HG03521 (cell line): ENCODE measurements around the gene RAB14.

Source experiments
- ATAC-seq: cut with Tn5 transposase; IDR thresholded peaks from one replicate; pipeline ENCODE4 v1.9.1; 2021; ENCODE audit warnings: mild to moderate bottlenecking, moderate library complexity; ENCODE audit not compliant: unreplicated experiment

The RAB14 gene

DNA sequence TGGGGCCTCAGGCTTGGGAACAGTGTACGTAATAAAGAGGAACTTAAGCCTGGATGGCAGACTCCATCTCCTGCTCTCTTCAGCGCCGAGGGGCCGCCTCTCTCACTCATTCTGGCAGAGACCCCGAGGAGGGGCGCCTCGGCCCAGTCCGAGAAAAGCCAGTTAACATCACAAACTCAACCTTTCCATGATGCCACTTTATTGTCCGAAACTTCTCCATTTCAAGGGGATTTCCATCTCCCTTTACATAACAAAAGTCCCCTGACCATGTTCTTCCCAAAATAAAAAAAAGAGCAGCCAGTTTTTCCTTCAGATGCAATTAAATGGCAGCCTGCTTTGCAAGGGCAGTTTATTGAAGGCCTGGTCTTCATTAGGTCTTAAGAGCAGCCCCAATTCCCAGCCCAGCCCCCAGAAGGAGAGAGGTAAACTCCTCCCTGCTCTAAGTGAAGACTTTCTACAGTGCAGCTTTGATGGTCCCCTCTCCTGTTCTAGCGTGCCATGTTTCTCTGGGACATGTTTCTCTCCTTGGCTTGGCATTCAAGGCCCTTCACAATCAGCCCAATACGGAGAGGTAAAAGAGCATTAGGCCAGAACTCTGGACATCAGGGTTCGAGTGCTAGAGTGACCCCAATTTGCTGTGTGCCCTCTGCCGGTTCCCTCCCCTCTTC lies 19.5 kb upstream of the RAB14 start:
- ATAC-seq: no peak

- ATAC-seq: no peak
Observed at GRCh38 chr9:121219530-121219929, 17.9 kb upstream of the RAB14 start.

- ATAC-seq: no peak
Observed at GRCh38 chr9:121218357-121219027, 16.8 kb upstream of the RAB14 start.

GRCh38 chr9:121217609-121218292 lies 16.1 kb upstream of the RAB14 start:
- peak; percentile 66 for ATAC-seq

- no peak for ATAC-seq
Observed at GRCh38 chr9:121216271-121216805, 14.7 kb upstream of the RAB14 start.

DNA sequence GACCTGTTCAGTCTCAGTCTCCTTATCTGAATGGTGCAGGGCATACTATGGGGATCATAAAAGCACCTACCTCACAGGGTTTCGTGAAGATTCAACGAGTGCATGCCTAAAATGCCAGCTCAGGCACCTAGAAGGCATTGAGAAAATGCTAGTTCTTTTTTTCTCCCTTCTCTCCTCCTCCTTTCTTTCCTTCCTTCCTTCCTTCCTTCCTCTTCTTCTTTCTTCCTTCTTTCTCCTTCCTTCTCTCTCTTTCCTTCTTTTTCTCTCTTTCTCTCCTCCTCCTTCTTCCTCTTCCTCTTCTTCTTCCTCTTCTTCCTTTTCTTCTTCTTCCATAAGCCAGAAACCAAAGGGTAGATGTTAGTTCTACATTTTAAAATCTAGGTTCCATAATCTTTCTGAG lies 12.3 kb upstream of the RAB14 start:
- no peak for ATAC-seq

GRCh38 chr9:121213136-121213806 lies 11.6 kb upstream of the RAB14 start:
- no peak for ATAC-seq

DNA sequence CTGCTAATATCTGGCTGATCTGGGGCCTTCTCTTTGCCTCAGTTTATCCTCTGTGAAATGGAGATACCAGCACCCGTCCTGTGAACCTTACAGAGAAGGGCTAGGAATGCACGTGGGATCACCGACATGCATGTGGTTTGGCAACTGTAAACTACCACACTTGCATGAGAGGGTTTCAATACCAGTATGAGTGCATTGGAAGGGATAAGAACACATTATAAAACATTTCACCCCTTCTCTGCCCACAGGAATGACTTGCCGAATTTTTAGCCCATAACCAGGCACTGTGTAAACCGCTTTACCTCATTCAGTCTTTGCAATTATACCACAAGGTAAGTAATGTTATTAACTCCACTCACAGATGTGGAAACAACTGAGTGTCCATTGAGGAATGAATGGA lies 8.9 kb upstream of the RAB14 start:
- ATAC-seq: no peak

- peak; percentile 73 for ATAC-seq
Observed at GRCh38 chr9:121207371-121207940, 5.8 kb upstream of the RAB14 start.

DNA sequence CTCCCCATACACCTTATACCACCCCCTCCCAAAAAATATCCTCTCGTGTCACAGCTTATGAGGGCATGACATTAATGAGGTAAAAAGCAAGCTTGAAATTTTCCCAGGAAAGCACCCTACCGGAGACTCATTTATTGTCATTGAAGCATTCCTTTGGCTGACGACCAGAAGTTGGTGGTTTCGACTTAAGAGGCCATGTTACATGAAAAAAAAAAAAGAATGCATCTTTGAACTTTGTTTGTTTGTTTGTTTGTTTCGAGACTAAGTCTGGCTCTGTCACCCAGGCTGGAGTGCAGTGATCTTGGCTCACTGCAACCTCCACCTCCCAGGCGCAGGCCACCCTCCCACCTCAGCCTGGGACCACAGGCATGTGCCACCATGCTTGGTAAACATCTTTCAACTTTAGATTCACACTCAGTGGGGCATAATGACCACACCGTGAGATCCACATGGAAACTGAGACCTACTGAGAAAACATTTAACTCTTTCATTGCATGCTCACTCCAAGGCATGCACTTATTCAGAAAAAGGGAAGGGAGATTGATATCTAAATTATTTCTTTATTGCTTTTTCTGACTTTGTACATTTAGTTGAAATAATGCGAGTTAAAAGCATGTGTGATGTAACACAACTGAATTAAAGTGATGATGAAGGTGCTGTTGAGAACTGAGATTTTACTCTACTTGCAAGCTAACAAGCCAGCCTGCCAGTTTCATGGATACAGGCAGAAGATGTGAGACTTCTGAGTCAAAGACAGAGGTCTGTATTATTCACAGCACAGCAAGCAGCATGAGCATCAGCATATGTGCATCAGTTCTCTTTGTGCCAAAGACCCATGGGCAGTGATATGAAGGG lies 5.1 kb upstream of the RAB14 start:
- peak; percentile 36 for ATAC-seq

- no peak for ATAC-seq
Observed at GRCh38 chr9:121204611-121205010, 2.9 kb upstream of the RAB14 start.

GRCh38 chr9:121204121-121204520 lies 2.5 kb upstream of the RAB14 start:
- ATAC-seq: no peak

GRCh38 chr9:121201045-121201737 lies 478 bp downstream of the RAB14 start:
- ATAC-seq: peak; percentile 16

DNA sequence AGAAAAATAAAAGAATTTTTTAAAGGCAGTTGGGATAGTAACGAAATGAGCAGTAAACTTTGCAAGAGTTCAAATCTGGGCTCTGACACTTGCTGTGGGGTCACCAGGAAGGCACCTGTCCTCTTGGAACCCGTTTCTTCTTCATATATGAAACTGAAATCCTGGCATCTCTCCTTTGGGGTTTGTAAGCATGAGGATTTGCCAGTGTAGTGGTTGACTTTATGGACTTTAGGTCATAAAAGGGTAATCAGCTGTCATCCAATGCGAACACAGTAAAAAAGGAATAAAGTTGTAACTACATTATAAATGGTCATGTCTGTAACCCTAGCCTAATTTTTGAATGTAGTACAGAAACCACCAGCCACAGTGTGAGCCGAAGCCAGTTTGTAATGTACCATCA lies 1.3 kb downstream of the RAB14 start:
- no peak for ATAC-seq

- no peak for ATAC-seq
Observed at GRCh38 chr9:121199921-121200320, 1.7 kb downstream of the RAB14 start.

DNA sequence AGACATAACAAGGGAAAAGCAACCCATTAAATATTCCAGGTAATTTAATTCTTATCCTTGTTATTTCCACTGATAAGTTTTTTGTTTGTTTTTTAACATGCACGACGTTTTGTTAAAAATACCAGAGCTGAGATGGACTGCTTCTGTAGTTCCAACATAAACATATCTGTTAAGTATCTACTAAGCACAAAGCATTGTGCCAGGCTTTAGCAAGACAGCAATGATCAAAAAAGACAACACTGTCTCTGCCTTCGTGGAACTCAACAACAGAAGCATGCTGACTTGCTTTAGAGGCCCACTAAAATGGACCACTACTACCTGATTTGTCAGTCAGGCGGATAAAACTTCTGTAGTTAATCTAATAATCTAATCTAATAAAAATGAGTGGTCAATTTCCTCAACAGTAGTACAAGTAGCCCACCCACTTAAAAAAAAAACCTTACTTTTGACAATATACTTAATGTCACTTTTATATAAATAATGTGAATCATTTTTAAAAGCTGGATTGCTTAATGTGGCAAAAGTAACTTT lies 3.1 kb downstream of the RAB14 start:
- ATAC-seq: no peak

DNA sequence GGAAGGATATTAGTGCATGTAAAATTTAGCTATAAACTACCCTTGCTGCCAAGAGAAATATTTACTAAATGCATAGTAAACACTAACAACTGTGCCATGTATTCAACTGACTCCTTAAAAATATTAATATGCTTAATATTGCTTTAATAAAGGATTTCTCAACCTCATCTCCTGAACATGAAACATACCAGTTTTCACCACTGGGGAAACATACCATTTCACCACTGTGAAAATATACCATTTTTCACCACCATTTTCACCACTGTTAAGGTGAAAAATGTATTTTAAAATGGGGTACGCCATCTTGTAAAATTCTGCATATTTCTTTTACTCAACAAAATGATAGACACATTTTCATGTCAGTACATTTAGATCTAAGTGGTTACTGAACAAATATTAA lies 4.5 kb downstream of the RAB14 start:
- no peak for ATAC-seq

DNA sequence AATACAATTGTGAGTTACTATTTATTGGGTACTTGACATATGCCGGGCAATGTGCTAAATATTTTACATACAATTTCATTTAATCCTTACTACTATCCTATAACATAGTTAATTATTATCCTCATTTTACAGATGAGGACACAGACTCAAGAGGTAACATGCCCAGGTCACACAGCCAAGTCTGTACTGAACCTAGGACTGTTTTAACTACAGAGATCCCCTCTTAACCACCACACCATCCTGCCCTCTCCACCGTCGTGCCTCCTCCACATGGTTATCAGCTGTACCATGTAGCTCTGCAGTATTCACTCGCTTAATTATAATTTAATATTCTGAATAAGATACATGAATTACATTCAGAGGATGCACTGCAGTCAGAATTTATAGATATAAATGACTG lies 5.3 kb downstream of the RAB14 start:
- ATAC-seq: no peak

GRCh38 chr9:121194730-121195129 lies 6.9 kb downstream of the RAB14 start:
- ATAC-seq: no peak
